PFSK-1 (cell line): ENCODE data around the gene PTPN22.

ENCODE experiments used
- FOXP2 ChIP-seq: optimal IDR thresholded peaks from 2 replicates; pipeline ENCODE3; 2011; ENCODE audit warnings: borderline replicate concordance, control low read depth, inconsistent platforms; ENCODE audit not compliant: insufficient read depth; ENCODE audit errors: extremely low read length, extremely low read depth
- POLR2AphosphoS5 ChIP-seq: IDR thresholded peaks from 2 replicates; pipeline ENCODE4 v1.6.1; 2012; ENCODE audit warnings: low read depth, mild to moderate bottlenecking, control low read depth, low read length, moderate library complexity
- REST ChIP-seq, 2 experiments: IDR thresholded peaks; 2 replicates each; pipeline versions ENCODE4 v1.6.1 to v1.8.0; 2011 to 2012; ENCODE audit warnings: low read depth in 2 of 2, low read length in 2 of 2, control low read depth in 1 of 2, inconsistent platforms in 1 of 2, mild to moderate bottlenecking in 1 of 2, moderate library complexity in 1 of 2; ENCODE audit not compliant: insufficient read depth in 1 of 2
- SIN3A ChIP-seq: IDR thresholded peaks from 2 replicates; pipeline ENCODE4 v1.6.1; 2012; ENCODE audit warnings: mild to moderate bottlenecking, low read length, moderate library complexity, borderline replicate concordance; ENCODE audit not compliant: insufficient read depth
- TAF1 ChIP-seq: IDR thresholded peaks from 2 replicates; pipeline ENCODE4 v1.6.1; 2012; ENCODE audit warnings: low read length, control low read depth, borderline replicate concordance; ENCODE audit not compliant: insufficient read depth

The PTPN22 gene

GRCh38 chr1:113811888-113812660 is 59.4 kb downstream of the PTPN22 start, which contains the start of gene RSBN1:
RSBN1 (minus strand) TSS chr1:113812476; CDS start chr1:113812412, 64 bp downstream.
- TF ChIP-seq POLR2AphosphoS5 (peak; percentile 94), REST (IDR thresholded peaks at IDR 0.05; ENCODE audit: insufficient read depth in 1 of 2, low read depth in 2 of 2, low read length in 2 of 2) (no peak), SIN3A (peak; percentile 85; the same call in 1 of the 2 replicates), TAF1 (peak; percentile 71), FOXP2 (peak; percentile 51)

GRCh38 chr1:113811156-113811887 is 60.2 kb downstream of the PTPN22 start:
- no peak for TF ChIP-seq FOXP2
- 0 out of 2 replicates have a peak, but pooled peaks have one; percentile 12 for TF ChIP-seq SIN3A

GRCh38 chr1:113809670-113810602 is 61.6 kb downstream of the PTPN22 start:
- TF ChIP-seq SIN3A (no peak), POLR2AphosphoS5 (no peak), FOXP2 (no peak), TAF1 (no peak), REST (IDR thresholded peaks at IDR 0.05; ENCODE audit: insufficient read depth in 1 of 2, low read depth in 2 of 2, low read length in 2 of 2) (no peak)

- TF ChIP-seq POLR2AphosphoS5 (no peak), FOXP2 (no peak), REST (IDR thresholded peaks at IDR 0.05; ENCODE audit: insufficient read depth in 1 of 2, low read depth in 2 of 2, low read length in 2 of 2) (no peak), TAF1 (no peak), SIN3A (no peak)
Measured at GRCh38 chr1:113808450-113809195, 62.9 kb downstream of the PTPN22 start.
